HG03432 (cell line): ENCODE data around the gene ALK.

Experiments
- ATAC-seq: cut with Tn5 transposase; IDR thresholded peaks from one replicate; pipeline ENCODE4 v1.9.1; 2021; ENCODE audit warnings: mild to moderate bottlenecking, moderate library complexity; ENCODE audit not compliant: unreplicated experiment

The ALK gene

DNA sequence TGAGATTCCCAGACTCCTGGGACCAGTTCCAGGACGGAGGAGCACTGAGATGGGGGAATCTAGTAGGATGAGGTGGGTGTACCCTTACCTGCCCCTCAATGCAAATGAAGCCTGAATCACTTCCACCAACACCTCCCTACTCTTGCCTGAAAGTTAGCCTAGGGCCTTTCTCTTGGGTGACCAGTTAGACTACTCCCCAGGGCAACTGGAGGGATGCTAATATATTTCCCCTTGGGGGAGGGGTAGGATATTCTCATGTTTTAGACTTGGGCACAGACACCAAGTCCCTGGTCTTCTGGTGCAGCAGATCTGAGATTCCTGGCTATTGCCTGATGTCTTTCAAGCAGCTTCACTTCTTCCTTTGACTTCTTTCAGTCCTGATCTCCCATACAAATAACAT lies 334.5 kb downstream of the ALK start:
- no peak for ATAC-seq

DNA sequence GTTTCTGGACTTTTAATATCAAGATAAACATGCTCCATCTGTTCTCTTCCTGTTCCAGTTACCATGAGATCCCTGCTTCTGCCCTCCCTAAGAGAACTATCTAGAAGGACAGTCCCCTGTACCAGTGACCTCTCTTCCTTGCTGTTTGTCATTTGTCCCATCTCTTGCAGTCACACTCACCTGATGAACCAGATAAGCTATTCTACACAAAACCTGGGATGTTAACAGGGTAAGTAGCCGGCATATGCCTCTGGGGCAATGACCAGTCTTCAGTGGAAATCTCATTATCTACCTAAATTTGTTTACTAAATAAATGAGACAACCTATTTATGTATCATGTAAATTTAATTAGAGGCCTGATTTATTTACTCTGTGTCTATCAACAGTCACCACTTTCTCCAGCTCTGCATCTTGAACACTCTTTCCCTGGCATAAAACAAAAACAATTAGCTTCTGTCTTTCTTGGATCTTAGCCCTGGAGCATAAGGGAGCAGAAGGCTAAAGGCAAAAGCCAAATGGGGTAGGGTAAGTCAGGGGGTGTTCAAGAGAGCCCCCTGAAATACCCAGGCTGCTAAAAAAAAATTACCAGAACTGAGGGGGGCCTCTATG lies 337.7 kb downstream of the ALK start:
- peak; percentile 8 for ATAC-seq

DNA sequence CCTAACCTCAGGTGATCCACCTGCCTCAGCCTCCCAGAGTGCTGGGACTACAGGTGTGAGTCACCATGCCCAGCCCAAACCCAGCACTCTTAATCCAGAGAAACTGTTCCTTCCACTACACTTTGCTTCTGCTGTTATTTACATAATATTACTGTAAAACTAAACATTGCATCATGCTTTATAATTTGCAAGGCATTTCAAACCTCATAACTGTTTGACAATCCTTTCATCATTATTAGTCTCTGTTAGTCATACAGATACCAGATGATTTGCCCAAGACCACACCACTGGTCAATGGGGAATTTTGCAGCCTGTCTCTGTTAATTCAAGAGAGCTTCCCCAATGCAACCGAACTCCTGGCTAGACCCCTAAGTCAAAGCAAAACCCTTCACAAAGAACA lies 338.3 kb downstream of the ALK start:
- peak; percentile 75 for ATAC-seq

DNA sequence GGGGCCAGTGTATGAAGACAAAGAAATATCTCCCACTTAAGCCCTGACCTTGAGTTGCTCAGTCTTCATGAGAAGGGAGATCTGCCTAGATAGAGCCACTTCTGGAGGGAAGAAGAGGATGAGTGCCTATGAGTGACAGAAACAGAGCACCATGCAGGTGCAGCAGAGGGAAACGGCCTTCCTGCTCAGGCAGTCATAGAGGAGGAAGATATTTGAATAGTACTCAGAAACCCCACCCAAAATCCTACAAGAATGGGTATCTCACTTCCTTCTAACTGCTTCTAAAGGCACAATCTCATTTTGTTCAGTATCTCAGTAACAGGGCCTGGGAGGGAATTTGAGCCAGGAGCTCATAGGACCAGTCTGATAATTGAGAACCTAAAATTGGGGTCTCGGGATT lies 339.3 kb downstream of the ALK start:
- ATAC-seq = no peak

DNA sequence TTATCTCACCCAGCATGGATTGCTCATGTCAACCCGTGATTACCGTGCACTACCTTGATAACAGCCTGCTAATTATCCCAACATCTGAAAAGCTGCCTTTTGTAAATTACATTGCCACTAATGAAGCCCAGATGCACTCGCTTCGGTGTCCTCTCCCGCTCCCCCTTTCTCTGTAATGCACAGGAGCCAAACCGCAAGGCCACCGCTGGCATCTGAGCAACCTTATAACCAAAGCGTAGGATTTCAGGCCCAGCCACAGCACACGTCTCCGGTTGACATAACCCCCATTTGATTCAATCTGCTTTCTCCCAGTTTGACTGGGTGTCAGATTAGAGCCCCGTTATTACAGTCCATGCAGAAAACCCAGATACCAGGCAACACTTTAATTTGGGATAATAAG lies 341.2 kb downstream of the ALK start:
- no peak for ATAC-seq

DNA sequence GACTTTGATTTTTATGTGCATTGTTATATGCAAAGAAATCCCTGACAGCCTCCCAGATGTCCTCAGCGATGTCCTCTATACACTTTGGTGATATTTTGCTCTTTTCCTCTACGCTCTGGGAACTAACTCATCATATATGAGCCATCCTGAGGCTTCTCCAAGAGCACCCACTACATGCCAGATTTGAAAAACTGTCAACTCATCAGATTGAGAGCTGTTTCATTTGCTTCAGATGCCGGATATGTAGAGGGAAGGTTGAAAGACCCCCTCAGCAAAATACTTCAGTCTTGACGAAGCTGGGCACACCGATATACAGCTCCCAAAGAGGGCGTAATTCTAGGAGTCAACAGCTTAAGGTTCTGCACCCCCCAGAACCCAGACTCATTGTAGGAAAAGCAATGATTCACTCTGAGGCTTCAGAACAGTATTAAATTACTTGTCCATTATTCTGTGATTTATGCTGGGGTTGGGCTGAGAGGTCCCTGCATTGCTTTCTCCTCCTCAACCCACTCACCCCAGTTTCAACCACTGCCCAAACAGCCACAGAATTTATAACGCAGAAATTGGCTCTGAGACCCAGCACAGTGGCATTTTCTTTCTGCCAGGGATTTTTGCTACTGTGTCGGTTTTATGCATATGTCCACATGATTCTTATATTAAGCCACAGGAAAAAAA lies 341.8 kb downstream of the ALK start:
- ATAC-seq = no peak

DNA sequence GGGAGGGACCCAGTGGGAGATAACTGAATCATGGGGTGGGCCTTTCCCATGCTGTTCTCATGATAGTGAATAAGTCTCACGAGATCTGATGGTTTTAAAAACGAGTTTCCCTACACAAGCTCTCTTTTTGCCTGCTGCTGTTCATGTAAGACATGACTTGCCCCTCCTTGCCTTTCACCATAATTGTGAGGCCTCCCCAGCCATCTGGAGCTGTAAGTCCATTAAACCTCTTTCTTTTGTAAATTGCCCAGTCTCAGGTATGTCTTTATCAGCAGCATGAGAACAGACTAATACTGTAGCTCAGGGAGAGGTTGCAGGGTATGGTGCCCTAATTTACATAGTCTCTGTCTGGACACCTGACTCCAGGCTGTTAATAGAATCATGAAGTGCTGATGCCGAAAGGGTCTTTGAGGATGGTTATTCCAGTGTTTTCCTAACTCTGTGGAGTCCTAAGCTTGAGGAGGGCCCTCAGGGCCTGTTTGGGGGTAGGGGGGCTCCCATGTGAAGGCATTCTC lies 343.2 kb downstream of the ALK start:
- ATAC-seq = no peak

DNA sequence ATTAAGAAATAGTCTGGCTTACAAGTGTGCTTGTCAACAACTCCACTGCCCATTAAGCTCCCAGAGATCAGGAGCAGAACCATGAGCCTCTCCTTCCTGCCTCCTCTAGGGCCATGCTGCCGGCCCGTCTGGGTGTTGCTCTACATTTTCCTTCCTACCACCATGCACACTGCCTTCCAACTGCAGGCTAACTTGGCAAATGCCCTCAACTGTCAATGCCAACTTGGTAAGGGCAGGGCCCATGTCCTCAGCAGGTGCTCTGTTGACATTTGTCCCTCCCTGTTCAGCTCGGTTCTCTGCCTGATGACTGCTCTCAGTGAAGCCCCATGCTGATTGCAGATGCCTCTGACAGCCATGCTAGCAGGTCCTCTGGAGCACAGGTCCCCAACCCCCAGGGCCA lies 345.2 kb downstream of the ALK start:
- no peak for ATAC-seq

DNA sequence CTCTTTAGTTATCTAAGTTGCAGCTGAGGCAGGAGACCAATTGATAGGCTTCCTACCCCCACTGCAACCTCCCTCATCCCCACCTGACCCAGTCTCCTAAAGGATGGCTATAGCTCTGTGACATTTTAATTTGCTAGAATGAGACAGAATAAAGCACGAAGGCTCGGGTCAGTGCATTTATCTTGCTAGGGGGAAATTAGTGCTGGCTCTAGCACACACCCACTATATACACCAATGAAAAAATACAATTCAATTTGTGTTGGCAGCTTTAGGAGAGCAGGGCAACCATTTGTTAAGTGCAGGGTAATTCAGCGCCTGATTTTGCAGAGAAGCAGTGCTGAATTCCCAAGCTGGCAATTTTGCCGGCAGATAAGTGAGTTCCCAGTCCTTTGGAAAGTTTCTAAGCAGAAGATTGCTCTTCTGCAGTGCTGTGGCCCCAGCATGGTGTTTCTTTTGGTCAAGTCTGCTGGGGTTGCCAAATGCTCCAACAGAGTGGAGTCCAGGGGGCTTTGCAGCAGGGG lies 346.0 kb downstream of the ALK start:
- ATAC-seq = no peak

DNA sequence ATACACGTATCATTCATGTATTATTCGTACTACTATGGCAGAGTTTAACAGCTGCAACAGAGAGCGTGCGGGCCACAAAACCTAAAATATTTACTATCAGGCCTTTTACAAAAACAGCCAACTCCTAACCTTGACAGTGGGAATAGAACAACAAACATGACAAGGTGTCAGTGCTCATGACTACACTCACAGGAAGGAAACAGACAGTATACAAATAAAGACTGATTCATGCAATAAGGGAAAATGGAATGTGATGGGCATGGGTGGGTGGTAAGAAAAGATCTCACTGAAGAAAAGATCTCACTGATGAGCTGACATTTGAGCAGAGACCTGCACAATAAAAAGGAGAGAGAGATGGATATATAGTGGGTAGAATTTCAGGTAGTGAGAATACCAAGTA lies 347.8 kb downstream of the ALK start:
- no peak for ATAC-seq

DNA sequence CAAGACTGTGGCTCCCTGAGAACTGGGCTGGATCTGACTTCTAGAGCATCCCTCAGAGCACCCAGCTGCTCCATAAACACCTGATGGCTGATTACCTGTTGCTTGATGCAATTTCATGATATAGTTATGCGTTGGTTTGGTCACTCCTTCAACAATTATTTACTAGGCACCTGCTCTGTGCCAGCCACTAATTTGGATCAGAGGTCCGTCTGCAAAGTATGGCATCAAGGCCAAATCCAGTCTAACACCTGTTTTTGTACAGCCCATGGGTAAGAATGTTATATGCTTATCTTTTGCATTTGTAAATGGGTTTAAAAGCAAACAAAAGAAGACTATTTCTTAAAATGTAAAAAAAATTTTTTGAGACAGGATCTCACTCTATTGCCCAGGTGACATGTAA lies 348.2 kb downstream of the ALK start:
- ATAC-seq = no peak

DNA sequence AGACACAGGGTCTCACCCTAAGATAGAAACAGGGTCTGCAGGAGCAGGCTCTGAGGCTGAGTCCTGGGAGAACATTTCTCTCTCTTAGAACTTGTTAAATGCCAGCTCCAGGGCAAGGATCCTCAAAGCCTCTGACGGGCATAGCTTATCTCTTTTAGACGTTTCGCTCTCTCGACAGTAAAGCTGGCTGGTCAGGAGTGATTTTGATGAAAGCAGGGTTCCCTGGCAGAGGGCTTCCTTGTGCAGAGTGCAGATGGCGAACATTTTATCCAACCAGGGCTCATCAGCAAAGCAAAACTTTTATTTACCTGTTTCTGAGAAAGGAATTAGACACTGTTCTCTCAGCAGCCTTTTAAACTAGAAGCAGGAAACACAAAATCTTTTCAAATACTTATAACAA lies 350.8 kb downstream of the ALK start:
- no peak for ATAC-seq

DNA sequence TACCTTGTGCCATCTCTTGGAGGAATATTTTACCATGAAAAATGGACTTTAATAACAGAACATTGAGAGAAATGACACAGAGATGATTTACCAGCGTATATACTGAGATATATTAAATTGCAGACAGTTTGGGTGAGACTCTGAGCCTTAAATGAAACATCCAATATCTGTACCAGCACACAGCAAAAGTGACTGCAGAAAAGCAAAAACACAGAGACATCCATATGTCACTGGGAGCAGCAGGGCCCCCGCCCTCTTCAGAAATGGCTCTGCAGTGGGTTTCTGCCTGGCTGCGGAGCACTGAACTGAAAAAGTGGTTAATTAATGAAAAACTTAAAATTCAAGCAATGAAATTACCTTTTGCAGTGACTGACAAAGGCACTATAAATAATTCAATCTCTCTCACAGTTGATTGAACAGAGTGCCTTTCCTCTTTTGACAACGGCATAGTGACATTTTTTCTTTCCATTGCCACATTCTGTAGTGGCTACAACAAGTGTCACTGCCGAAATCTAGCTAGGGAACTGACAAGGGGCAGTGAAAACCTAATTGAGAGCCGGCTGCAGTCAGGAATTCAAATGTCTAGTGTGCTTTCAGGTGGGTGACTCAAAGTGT lies 353.4 kb downstream of the ALK start:
- no peak for ATAC-seq

DNA sequence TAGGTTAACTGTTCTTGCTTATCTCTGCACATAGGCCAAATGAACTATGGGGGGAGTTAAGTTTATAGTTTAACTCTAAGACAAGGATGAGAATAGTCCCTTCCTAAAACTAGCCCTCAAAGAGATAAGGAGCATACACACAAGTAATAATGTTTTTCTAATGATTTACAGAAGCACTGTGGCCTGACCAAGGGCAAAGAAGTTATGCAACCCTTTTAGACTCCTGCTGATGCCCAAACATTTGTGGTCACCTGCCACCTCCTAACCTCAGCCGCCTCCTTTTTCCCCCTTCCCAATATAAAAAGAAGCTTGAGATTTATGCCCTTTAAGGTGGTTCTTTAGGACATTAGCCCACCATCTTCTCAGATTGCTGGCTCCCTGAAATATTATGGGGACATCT lies 357.7 kb downstream of the ALK start:
- ATAC-seq = no peak

DNA sequence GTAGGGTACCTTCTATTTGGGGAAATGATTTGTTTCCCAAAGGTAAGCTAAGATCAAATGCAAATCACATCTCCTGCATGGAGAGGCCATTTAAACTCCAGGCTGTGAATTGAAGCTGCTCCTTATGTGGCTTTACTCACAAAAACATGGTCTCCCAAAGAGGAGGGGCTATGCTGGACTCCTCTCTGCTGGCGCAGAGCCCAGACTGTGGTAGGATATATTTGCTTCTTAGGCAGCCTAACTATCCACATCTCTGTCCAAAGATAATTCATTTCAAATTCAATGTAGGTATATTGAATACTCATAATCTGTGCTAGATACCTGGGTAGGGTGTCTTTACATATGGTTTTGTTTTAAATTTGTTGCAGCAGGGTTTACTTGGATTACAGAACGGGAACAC lies 358.5 kb downstream of the ALK start:
- no peak for ATAC-seq

DNA sequence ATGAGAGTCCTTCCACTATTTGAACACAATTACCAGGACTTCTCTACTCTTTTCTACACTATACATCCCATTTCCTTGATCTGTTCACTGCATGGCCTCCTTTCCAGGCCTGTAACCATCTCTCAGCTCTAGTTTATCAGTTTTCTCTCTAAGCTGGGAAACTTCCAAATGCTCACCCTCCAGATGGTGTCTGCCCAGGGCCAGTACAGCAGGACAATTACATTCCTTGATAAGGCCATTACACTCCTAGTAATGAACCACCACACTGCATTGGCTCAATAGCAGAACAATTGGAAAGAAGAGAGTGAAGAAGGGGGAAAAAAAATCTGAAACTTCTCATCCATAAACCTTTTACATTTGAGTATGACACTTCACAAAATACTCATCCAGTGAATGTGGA lies 359.1 kb downstream of the ALK start:
- no peak for ATAC-seq

DNA sequence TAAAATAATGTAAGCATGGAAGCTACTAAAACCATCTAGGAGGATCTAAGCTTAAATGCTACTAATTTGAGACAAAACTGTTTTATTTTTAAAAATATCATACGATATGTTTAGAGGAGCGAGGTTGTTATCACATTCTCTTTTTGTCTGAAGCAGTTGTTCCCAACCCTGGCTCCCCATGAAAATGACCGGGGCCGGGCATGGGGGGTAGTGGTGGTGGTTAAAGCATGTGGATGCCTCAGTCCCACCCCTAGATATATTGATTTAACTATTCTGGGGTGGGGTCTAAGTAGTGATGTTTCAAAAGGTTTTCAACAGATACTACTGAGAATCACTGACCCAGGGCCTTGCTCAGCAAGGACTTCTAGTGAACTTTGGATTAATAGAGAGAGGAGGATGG lies 359.8 kb downstream of the ALK start:
- ATAC-seq = no peak

DNA sequence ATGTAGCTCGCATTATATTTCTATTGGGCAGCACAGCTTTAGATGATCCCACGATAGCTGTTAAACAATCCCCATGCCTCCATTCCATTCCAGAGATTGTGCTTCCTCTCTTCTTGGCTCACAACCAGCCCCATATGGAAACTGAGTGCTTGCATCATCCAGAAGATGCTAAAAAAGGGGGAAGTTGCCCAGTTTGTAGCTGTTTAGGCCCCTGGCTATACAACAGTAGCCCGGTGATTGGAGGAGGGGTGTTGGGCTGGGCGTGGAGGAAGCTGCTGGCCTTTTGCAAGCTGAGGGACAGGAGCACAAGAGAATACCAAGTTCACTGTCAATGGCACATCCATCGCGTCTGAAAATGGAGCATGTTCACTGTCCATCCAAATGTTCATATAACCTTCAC lies 360.2 kb downstream of the ALK start:
- ATAC-seq = no peak

DNA sequence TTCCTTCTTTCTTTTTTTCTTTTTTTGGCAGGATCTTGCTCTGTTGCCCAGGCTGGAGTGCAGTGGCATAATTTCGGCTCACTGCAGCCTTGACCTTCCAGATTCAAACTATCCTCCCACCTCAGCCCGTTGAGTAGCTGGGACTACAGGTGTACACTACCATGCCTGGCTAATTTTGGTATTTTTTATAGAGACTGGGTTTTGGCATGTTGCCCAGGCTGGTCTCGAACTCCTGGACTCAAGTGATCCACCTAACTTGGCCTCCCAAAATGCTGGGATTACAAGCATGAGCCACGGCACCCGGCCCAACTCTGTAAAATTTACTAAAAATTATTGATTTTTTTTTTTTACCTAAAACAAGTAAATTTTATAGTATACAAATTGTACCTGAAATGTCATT lies 360.8 kb downstream of the ALK start:
- ATAC-seq = no peak

DNA sequence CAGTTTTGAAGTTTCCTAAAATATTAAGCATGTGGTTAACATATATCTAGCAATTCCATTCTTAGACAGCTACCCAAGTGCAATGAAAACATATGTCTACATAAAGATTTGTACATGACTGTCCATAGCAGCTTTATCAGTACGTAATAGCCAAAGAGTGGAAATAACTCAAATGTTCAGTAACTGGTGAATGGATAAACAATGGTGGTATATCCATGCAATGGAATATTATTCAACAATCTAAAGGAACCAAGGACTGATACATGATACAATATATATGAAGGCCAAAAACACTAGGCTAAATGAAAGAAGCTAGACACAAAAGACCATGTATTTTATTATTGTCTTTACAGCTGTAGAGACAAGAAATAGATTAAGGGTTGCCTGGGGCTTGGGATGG lies 361.4 kb downstream of the ALK start:
- no peak for ATAC-seq

DNA sequence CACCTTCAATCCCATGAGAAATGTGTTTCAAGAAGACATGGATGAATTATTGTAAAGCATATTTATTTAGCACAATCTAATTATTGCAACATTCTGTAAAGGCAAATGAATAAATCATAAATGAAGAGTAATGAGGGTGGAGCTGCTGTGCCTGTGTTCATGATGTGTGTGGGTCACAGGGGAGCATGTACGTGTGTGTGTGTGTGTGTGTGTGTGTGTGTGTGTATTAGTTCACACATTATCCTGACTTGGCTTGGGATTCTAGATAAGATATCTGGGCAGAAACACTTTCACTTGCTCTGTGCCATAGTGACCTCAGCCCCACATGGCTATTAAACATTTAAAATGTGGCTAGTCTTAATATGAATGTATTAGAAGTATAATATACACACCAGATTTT lies 361.8 kb downstream of the ALK start:
- ATAC-seq = no peak

DNA sequence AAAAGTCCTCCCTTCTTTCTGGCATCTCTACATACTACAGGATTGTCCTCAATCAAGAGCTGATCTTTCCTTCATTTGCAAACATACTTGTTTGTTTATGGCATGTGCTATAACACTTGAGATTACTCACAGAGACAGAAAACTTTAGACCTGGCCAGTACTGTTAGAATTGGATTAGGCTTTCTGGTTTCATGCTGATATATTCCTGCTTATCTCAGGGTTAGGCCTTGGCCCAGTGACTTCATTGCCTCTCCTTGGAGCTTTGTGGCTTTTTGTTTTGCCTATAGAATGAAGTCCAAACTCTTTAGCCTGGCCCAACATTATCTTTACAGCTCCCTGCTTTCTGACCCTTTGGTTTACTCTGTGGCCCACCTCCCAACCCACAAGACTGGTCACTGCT lies 363.3 kb downstream of the ALK start:
- ATAC-seq = no peak
